ENCODE data around the gene H2AZ1. TPM values are rescaled to one million over a fixed set of nuclear protein-coding genes. Genes with fewer than 3 reads are reported as not detected.

The H2AZ1 gene
- 100 to 1,000 TPM in 1 of 4 donors, 10 to 100 TPM in 3; 75.4 to 107 (median 81.4) TPM for total RNA-seq

DNA sequence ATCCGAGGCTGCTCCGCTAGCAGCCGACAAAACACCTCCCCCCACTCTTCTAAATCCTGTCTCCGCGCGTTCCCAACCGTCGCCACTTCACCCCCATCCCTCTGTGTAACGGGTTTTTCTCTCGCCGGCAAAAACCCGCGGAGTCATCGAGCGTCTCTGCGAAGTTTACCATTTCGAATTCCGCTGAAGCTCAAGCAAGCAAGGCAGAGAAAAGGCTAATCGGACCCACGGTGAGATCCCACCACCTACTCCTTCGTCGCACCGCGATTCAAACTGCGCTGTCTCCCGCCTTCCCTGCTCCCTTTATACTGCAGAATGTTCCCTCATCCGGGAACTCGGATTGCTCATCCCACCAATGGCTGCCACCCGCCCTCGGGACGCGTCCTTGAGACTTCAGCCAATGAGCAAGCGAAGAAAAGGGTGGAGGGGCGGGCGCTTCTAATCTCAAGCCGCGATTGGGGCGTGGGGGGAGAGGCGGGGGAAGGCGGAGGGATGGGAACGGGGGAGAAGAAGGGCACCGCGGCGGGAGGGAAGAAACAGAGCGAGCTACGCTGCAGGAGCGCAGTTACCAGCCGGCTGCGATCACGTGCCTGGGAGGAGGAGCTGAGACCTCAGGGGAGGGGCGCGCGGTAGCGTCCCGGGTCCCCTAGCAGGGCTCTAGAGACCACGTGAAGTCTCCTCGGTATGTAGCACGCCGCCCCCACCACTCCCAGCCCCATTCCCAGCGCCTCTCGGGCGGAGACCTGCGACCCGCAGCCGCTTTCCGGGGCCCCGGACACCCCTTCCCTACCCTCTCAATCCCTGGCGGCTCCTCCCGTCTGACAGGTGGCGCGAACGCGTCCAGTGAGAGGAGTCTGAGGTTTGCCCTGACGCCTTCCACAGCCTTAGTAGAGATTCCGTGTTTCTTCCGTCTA is at the start of gene H2AZ1:
H2AZ1 (minus strand) TSS at position 277 of the 914 bp plus-strand sequence; CDS start at position 172, 105 bp downstream.
- Histone ChIP-seq H3K4me1 (peaks cover 0 to 40% (median 14%) of the 10 kb centered on the region in 4 donors), H3K36me3 (no peaks in the 10 kb centered on the region), H3K27ac (peak within 1 kb of the TSS; percentile 91 to 98 (median 94)), H3K9me3 (no peaks in the 10 kb centered on the region), H3K27me3 (no peaks in the 10 kb centered on the region), H3K4me3 (peak within 1 kb of the TSS; percentile 57 to 94 (median 70))
- peak; percentile 98 for DNase-seq (ENCODE audit: low spot score in 2 of 2)
- 0 to 1% methylated on average over 60 to 76 of the region's 76 CpGs for WGBS, 2 donors
- TF ChIP-seq EP300 (IDR thresholded peaks at IDR 0.05) = peak; percentile 48 to 99
- peak in 1 of 5 experiments; percentile 38 for TF ChIP-seq CTCF (IDR thresholded peaks at IDR 0.05)
- peak; percentile 90 to 93 for TF ChIP-seq POLR2A (IDR thresholded peaks at IDR 0.05)

DNA sequence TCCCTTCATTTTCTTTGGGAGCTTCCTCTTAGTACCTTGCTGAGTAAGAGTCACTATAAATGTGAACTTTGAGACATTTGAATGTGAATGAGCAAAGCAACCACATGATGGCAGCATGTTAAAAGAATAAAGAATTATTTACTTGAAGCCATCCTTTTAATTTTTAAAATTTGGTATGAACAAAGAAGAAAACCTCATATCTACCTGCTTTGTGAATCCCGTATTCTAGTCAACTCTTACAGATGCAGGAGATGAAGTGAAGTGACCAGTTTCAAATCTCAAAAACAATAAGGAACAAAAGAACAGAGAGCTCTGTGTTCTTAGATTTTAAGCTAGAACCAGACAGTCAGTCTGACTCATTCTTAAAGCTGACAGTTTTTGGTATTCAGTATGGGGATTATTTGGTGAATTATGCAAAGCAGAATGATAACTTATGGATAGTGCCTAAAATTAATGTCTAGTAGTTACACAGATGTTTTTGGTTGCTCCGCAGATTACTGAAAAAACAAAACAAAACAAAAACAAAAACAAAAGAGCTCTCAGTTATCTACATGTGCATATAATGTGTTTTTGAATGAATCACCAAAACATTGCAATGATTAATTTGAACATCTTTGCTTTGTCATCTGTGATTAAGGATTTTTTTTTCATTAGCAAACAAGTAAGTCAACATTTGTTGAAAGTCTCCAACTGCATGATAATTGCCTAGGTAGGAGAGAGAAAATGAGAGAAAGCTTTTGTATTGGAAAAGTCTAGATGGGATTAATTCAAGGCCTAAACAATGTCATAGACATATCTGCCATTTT is 48.2 kb upstream of the H2AZ1 start:
- TF ChIP-seq POLR2A (IDR thresholded peaks at IDR 0.05) (no peak), CTCF (IDR thresholded peaks at IDR 0.05) (peak in 1 of 5 experiments; percentile 3)
- Histone ChIP-seq H3K27me3 (no peaks in the 10 kb centered on the region), H3K4me1 (no peaks in the 10 kb centered on the region), H3K4me3 (no peak overlapping the region), H3K9me3 (no peaks in the 10 kb centered on the region), H3K36me3 (no peaks in the 10 kb centered on the region), H3K27ac (peak overlapping the region in 1 of 4 donors; percentile 57)
- 33 to 36% methylated on average over 2 of the region's 2 CpGs for whole genome bisulfite sequencing, 2 donors
- DNase-seq (ENCODE audit: low spot score in 2 of 2) = no peak

DNA sequence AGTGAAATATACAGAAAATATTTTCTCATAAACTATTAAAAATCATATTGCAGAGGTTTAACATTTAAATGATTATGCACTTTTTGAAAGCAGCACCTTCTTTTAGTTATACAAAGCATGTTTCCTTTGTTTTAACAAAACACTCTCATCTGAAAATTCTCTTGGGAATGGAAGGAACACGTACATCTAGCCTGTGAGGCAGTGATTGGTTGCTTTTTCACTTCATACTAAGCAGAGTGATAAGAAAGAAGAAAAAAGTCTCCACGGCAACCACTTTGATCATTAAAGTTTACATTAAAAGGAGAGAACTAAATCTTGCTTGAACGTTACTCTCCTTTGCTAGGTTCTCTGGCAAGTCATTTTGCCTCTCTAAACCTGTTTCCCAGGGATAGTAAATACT is 41.7 kb upstream of the H2AZ1 start:
- no peaks in the 10 kb centered on the region for H3K9me3 ChIP-seq
- no peaks in the 10 kb centered on the region for H3K36me3 ChIP-seq
- H3K4me1 ChIP-seq = no peaks in the 10 kb centered on the region
- no peak overlapping the region for H3K27ac ChIP-seq
- TF ChIP-seq CTCF (IDR thresholded peaks at IDR 0.05) (no peak), POLR2A (IDR thresholded peaks at IDR 0.05) (no peak), EP300 (IDR thresholded peaks at IDR 0.05) (no peak)
- H3K27me3 ChIP-seq = no peaks in the 10 kb centered on the region
- H3K4me3 ChIP-seq = no peak overlapping the region
- DNase-seq (ENCODE audit: low spot score in 2 of 2) = no peak
- 49 to 52% methylated on average over 3 of the region's 3 CpGs for WGBS, 2 donors

- H3K36me3 ChIP-seq = no peaks in the 10 kb centered on the region
- no peaks in the 10 kb centered on the region for H3K4me1 ChIP-seq
- no peak overlapping the region for H3K27ac ChIP-seq
- TF ChIP-seq POLR2A (IDR thresholded peaks at IDR 0.05) = no peak
- TF ChIP-seq EP300 (IDR thresholded peaks at IDR 0.05) = no peak
- TF ChIP-seq CTCF (IDR thresholded peaks at IDR 0.05) = no peak
- no peak overlapping the region for H3K4me3 ChIP-seq
- no peaks in the 10 kb centered on the region for H3K9me3 ChIP-seq
- DNase-seq (ENCODE audit: low spot score in 2 of 2) = no peak
- H3K27me3 ChIP-seq = no peaks in the 10 kb centered on the region
These were observed 37.6 kb upstream of the H2AZ1 start for GRCh38 chr4:99987681-99988080.
